ENCODE data around the gene MED27. TPM values are rescaled to one million over a fixed set of nuclear protein-coding genes. Genes with fewer than 3 reads are reported as not detected.

Gene MED27
- total RNA-seq, 1 donor from 2014 or later: 24.1 TPM

GRCh38 chr9:132016456-132016855, 63.2 kb downstream of the MED27 start:
- TF ChIP-seq CTCF (IDR thresholded peaks at IDR 0.05): no peak
- Mint-ChIP-seq H3K4me3 (ENCODE audit: unreplicated experiment) (no peak overlapping the region), H3K27ac (ENCODE audit: unreplicated experiment) (no peak overlapping the region), H3K36me3 (ENCODE audit: unreplicated experiment) (peaks cover 7% of the 10 kb centered on the region), H3K9me3 (ENCODE audit: unreplicated experiment) (no peaks in the 10 kb centered on the region), H3K4me1 (ENCODE audit: unreplicated experiment) (peaks cover 16% of the 10 kb centered on the region), H3K27me3 (ENCODE audit: unreplicated experiment) (no peaks in the 10 kb centered on the region)
- no peak for DNase-seq (ENCODE audit: extremely low spot score, unreplicated experiment)

- Mint-ChIP-seq H3K9me3 (ENCODE audit: unreplicated experiment) (no peaks in the 10 kb centered on the region), H3K4me3 (ENCODE audit: unreplicated experiment) (no peak overlapping the region), H3K36me3 (ENCODE audit: unreplicated experiment) (peaks cover 7% of the 10 kb centered on the region), H3K4me1 (ENCODE audit: unreplicated experiment) (peaks cover 13% of the 10 kb centered on the region), H3K27me3 (ENCODE audit: unreplicated experiment) (no peaks in the 10 kb centered on the region), H3K27ac (ENCODE audit: unreplicated experiment) (no peak overlapping the region)
- DNase-seq (ENCODE audit: extremely low spot score, unreplicated experiment): no peak
- no peak for TF ChIP-seq CTCF (IDR thresholded peaks at IDR 0.05)
Measured at GRCh38 chr9:132015866-132016265, 63.8 kb downstream of the MED27 start.

GRCh38 chr9:132014218-132014805, 65.4 kb downstream of the MED27 start:
- H3K9me3 Mint-ChIP-seq (ENCODE audit: unreplicated experiment): no peaks in the 10 kb centered on the region
- peaks cover 3% of the 10 kb centered on the region for H3K4me1 Mint-ChIP-seq (ENCODE audit: unreplicated experiment)
- no peak overlapping the region for H3K27ac Mint-ChIP-seq (ENCODE audit: unreplicated experiment)
- no peak for DNase-seq (ENCODE audit: extremely low spot score, unreplicated experiment)
- H3K4me3 Mint-ChIP-seq (ENCODE audit: unreplicated experiment): no peak overlapping the region
- H3K27me3 Mint-ChIP-seq (ENCODE audit: unreplicated experiment): no peaks in the 10 kb centered on the region
- TF ChIP-seq CTCF (IDR thresholded peaks at IDR 0.05): no peak
- peaks cover 10% of the 10 kb centered on the region for H3K36me3 Mint-ChIP-seq (ENCODE audit: unreplicated experiment)

- H3K4me1 Mint-ChIP-seq (ENCODE audit: unreplicated experiment): peaks cover 16% of the 10 kb centered on the region
- peaks cover 10% of the 10 kb centered on the region for H3K36me3 Mint-ChIP-seq (ENCODE audit: unreplicated experiment)
- no peaks in the 10 kb centered on the region for H3K27me3 Mint-ChIP-seq (ENCODE audit: unreplicated experiment)
- no peak overlapping the region for H3K4me3 Mint-ChIP-seq (ENCODE audit: unreplicated experiment)
- no peaks in the 10 kb centered on the region for H3K9me3 Mint-ChIP-seq (ENCODE audit: unreplicated experiment)
- no peak for TF ChIP-seq CTCF (IDR thresholded peaks at IDR 0.05)
- no peak for DNase-seq (ENCODE audit: extremely low spot score, unreplicated experiment)
- no peak overlapping the region for H3K27ac Mint-ChIP-seq (ENCODE audit: unreplicated experiment)
Measured at GRCh38 chr9:132012704-132013357, 66.8 kb downstream of the MED27 start.

- Mint-ChIP-seq H3K27ac (ENCODE audit: unreplicated experiment) (no peak overlapping the region), H3K4me1 (ENCODE audit: unreplicated experiment) (peaks cover 22% of the 10 kb centered on the region), H3K36me3 (ENCODE audit: unreplicated experiment) (peaks cover 12% of the 10 kb centered on the region), H3K27me3 (ENCODE audit: unreplicated experiment) (no peaks in the 10 kb centered on the region), H3K9me3 (ENCODE audit: unreplicated experiment) (no peaks in the 10 kb centered on the region), H3K4me3 (ENCODE audit: unreplicated experiment) (no peak overlapping the region)
- no peak for DNase-seq (ENCODE audit: extremely low spot score, unreplicated experiment)
- no peak for TF ChIP-seq CTCF (IDR thresholded peaks at IDR 0.05)
Measured at GRCh38 chr9:132011896-132012295, 67.8 kb downstream of the MED27 start.

Data from osteocyte (in vitro differentiated cells).